Measurements from ENCODE around the gene ZXDC.

Gene ZXDC

GRCh38 chr3:126438186-126438585, 37.5 kb downstream of the ZXDC start:
- no peak overlapping the region for H3K27ac ChIP-seq
- no peak for TF ChIP-seq ZFX (IDR thresholded peaks at IDR 0.05)

DNA sequence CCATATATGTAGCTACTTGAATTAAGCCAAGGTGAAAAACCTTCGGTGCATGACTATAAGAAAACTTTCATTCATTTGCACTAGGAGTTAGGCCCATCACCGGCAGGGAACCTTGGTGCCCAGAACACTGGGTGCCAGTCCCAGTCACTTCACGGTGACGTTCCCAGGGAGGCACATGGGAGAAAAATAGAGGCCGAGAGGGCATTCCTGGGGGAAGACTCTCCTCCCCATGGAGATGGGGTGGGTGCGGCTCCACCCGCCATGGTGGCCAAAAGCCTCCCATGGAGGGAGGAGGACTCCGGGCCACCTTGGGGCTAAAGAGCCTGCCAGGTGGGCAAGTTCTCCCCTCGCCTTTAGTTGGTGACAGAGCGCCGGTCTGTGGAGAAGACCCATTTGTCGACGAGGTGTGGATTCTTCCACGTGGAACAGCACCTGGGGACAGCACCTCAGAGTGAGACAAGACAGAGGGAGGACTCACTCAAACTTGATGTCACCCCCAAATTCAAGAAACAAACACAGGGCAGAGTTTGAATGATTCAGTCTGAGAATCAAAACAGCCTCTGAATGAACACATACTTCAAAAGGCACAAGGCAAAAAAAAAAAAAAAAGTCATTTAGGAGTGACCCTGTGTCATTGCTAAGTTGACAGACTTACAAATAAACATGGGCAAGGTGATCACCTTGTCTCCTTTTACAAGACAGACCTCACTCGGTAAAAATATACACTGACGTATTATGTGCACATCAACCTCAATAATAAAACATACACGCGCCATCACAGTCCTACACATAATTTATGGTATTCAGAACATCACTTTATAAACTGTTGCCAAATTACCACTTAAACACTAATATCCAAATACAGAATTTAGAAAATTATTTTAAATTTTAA, 38.6 kb downstream of the ZXDC start:
- no peak overlapping the region for H3K27ac ChIP-seq
- TF ChIP-seq CTCF (conservative IDR thresholded peaks at IDR 0.05) (no peak), ZFX (IDR thresholded peaks at IDR 0.05) (no peak)

- no peak for TF ChIP-seq ZFX (IDR thresholded peaks at IDR 0.05)
- no peak for TF ChIP-seq CTCF (conservative IDR thresholded peaks at IDR 0.05)
- no peak overlapping the region for H3K27ac ChIP-seq
These were observed 40.0 kb downstream of the ZXDC start for GRCh38 chr3:126435456-126436315.

DNA sequence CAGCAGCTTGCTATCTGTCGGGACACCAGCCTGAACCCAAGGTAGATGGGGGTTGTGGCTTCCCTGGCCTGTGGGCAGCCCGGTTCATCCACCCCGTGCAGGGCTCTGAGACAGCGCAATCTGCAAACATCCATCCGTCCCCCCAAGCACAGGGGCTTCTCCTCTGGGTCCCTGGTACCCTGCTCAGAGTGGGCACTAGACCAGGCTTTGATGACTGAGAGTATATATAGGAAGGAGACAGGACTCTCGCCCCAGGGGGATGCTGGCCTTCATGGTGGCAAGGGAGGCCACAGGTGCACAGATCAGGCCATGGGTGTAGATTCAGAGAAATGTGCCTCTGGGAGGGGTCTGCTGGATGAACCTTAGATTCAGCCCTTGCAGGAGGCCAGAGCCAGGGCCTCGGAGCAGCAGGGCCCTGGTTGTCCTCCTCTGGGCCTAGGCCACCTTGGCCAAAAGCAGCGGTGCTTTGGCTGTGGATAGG, 40.7 kb downstream of the ZXDC start:
- TF ChIP-seq ZFX (IDR thresholded peaks at IDR 0.05) (no peak), CTCF (conservative IDR thresholded peaks at IDR 0.05) (no peak)
- no peak overlapping the region for H3K27ac ChIP-seq

DNA sequence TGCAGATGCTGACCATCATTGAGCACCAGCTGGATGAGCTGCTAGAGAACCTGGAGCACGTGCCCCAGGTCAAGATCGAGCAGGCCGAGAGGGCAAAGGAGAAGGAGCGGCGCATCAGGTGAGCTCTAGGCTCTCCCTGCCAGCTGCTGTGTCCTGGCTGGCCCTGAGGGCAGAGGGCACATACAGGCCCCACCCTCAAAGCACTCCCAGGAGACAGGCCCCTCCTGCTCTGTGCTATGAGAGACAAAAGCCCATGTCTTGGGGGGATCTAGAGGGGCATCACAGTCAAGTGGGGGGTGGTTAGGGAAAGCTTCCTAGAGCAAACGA, 41.5 kb downstream of the ZXDC start:
- H3K27ac ChIP-seq, result no peak overlapping the region

DNA sequence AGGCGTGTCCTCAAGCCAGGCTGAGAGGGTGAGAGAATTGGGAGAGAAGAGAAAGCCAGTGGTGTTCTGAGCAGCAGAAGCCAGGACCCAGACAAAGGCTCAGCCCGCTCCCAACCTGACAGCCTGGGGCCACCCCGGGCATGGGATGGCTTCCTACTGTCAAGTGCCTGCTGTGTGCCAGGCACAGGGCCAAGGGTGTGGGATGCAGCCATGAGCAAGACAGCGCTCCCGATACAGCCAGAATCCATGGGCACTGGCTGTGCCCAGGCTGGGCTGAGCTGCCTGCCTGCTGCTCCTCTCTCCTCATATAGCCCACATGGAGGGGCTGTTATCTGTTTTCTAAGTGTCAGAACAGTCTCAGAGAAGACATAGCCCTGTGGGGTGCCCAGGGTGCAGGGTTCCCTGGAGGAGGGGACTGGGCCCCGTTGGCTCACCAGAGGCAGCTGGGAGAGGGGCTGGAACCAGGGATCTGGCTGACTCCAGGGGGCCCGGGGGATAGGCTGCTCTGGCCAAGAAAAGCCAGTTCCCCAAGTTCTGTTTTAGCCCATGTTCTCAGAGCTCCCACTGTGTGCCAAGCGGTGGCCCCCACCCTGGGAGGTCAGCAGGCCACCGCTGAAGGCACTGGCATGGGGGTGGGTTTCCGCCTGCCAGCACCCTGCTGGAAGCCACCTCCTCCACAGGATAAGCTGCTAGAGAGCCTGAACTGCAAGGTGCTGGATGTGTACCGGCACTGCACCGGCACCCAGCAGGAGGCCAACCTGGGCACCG, 42.0 kb downstream of the ZXDC start:
- TF ChIP-seq CTCF (conservative IDR thresholded peaks at IDR 0.05) (no peak), ZFX (IDR thresholded peaks at IDR 0.05) (no peak)
- H3K27ac ChIP-seq, result no peak overlapping the region

More for the DNA sequence above, 41.5 kb downstream of the ZXDC start:
- TF ChIP-seq CTCF (conservative IDR thresholded peaks at IDR 0.05), result no peak
- TF ChIP-seq ZFX (IDR thresholded peaks at IDR 0.05), result no peak

DNA sequence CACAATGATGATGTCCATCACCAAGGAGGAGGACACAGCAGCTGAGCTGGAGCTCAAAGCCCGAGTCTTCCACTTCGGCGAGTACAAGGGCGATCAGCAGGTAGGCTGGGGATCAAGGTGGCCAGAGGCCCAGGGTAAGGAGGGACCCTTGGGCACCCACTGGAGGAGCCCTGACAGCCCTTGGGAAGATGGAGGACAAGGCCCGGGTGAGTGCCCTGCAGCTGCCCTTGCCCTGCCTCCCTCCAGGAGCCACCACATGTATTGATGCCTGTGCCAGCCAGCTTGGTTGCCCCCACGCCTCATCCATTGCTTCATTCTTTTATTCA, 42.6 kb downstream of the ZXDC start:
- no peak for TF ChIP-seq ZFX (IDR thresholded peaks at IDR 0.05)
- no peak for TF ChIP-seq CTCF (conservative IDR thresholded peaks at IDR 0.05)
- no peak overlapping the region for H3K27ac ChIP-seq

All from C4-2B (cell line).